ENCODE data around the gene PARP6. TPM values are rescaled to one million over a fixed set of nuclear protein-coding genes. Genes with fewer than 3 reads are reported as not detected.

The PARP6 gene
- total RNA-seq, 2 donors from 2014 or later = 87.3 to 92.1 TPM

DNA sequence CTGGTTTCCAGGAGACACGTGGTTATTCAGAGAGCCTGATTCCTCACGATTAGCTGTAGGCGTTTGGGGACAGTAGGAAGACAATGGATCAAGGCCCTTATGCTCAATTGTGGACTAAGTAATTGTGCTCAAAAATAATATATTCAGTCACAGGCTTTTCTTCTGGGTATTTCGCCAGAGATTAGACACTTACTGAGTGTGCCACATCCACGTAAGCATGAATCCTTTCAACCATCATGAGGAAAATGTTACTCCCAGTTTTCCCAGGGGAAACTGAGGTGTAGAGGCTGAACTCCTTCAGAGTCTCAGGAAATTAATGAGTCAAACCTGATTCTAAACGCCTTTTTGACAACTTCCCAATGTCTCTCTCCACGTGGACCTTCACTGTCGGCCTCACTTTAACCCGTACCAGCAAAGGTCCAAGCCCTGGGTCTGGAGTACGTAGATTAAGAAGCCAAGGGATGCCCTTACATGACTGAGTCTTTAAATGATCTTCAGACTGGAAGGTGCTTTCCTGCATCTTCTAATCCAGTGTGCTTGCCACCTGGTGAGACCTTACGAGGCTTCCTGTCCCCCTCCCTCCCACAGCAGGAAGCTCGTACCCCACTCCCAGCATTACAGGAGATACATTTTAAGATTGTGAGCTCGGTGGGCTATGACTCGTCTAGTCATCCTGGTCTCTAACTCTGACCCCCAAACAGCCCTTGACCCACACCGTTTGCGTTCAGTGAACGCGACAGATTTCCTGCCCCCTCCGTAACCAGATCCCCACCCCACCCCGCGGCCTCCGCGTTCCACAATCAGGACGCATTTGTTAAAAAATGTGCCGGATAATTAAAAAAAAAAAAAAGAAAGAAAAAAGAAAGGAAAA lies 43.0 kb downstream of the PARP6 start:
- no peak for TF ChIP-seq CTCF (conservative IDR thresholded peaks at IDR 0.05)
- DNase-seq = peak; percentile 50
- Mint-ChIP-seq H3K9me3 (no peaks in the 10 kb centered on the region), H3K4me3 (peak overlapping the region; percentile 99), H3K27ac (peak overlapping the region; percentile 94), H3K27me3 (ENCODE audit: insufficient read depth) (peaks cover 15% of the 10 kb centered on the region), H3K4me1 (peaks cover 42% of the 10 kb centered on the region), H3K36me3 (ENCODE audit: low read depth) (peaks cover 38% of the 10 kb centered on the region)
- H3K4me3 ChIP-seq (ENCODE audit: low read length) = peak overlapping the region; percentile 99
- 12 to 26% methylated on average over 10 to 25 of the region's 25 CpGs for WGBS, 2 experiments (ENCODE audit: insufficient coverage in 1 of 2, insufficient read length in 1 of 2)
- H3K27me3 ChIP-seq (ENCODE audit: control insufficient read depth, insufficient read depth, low read length, poor library complexity, severe bottlenecking) = peaks cover 7% of the 10 kb centered on the region
- peak overlapping the region; percentile 96 for H3K27ac ChIP-seq (ENCODE audit: low read depth, low read length)
- H3K36me3 ChIP-seq (ENCODE audit: control insufficient read depth, insufficient read depth, low read length) = peaks cover 41% of the 10 kb centered on the region
- peak overlapping the region; percentile 93 for H3K9ac ChIP-seq (ENCODE audit: extremely low read depth, low read length, poor library complexity, severe bottlenecking)
- peaks cover 4% of the 10 kb centered on the region for H3K4me1 ChIP-seq (ENCODE audit: control insufficient read depth, insufficient read depth, low read length)
- no peaks in the 10 kb centered on the region for H3K9me3 ChIP-seq (ENCODE audit: control insufficient read depth, low read length)

DNA sequence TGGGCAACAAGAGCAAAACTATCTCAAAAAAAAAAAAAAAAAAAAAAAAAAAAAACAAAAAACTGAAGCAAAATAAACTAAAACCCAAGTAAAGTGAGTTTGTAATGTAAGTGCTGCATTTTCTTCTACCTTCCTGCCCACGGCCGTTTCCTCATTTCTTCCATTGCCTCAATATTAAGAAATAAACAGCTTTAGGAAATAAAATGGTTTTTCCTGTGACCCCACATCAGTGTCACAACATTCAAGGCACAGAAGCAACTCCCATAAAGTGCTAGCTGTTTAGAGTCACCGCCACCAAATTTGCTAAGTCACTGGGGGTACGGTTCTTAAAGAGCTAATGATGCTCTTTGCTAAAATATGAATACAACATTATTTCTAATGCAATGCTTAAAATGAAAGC lies 44.6 kb downstream of the PARP6 start:
- no peak for TF ChIP-seq CTCF (conservative IDR thresholded peaks at IDR 0.05)
- Mint-ChIP-seq H3K27me3 (ENCODE audit: insufficient read depth) (peaks cover 1% of the 10 kb centered on the region), H3K4me3 (peak overlapping the region; percentile 99), H3K27ac (peak overlapping the region; percentile 94), H3K4me1 (peaks cover 55% of the 10 kb centered on the region), H3K36me3 (ENCODE audit: low read depth) (peaks cover 51% of the 10 kb centered on the region), H3K9me3 (no peaks in the 10 kb centered on the region)
- WGBS, 2 experiments (ENCODE audit: insufficient coverage in 1 of 2, insufficient read length in 1 of 2) = 93 to 100% methylated on average over 1 to 4 of the region's 4 CpGs
- no peaks in the 10 kb centered on the region for H3K9me3 ChIP-seq (ENCODE audit: control insufficient read depth, low read length)
- peak overlapping the region; percentile 99 for H3K4me3 ChIP-seq (ENCODE audit: low read length)
- no peaks in the 10 kb centered on the region for H3K27me3 ChIP-seq (ENCODE audit: control insufficient read depth, insufficient read depth, low read length, poor library complexity, severe bottlenecking)
- no peak for DNase-seq
- peaks cover 16% of the 10 kb centered on the region for H3K4me1 ChIP-seq (ENCODE audit: control insufficient read depth, insufficient read depth, low read length)
- peak overlapping the region; percentile 93 for H3K9ac ChIP-seq (ENCODE audit: extremely low read depth, low read length, poor library complexity, severe bottlenecking)
- peaks cover 57% of the 10 kb centered on the region for H3K36me3 ChIP-seq (ENCODE audit: control insufficient read depth, insufficient read depth, low read length)
- no peak overlapping the region for H3K27ac ChIP-seq (ENCODE audit: low read depth, low read length)

DNA sequence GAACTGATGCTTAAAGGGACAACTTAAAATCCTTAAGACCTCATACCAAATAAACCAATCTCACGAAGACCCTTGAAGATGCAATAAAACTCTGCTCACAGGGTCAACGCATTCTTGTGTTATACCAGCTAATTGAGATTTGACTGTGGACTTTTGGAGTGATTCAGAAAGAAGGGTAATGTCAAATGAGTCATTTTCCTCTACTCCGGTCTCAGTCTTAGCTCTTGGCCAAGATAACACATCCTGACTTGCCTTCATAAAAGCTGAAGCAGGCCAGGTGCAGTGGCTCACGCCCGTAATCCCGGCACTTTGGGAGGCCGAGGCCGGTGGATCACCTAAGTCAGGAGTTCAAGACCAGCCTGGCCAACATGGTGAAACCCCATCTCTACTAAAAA lies 45.2 kb downstream of the PARP6 start:
- peak overlapping the region; percentile 45 for H3K9ac ChIP-seq (ENCODE audit: extremely low read depth, low read length, poor library complexity, severe bottlenecking)
- H3K9me3 Mint-ChIP-seq = no peaks in the 10 kb centered on the region
- H3K27ac Mint-ChIP-seq = peak overlapping the region; percentile 90
- H3K4me1 Mint-ChIP-seq = peaks cover 55% of the 10 kb centered on the region
- H3K4me3 Mint-ChIP-seq = peak overlapping the region; percentile 99
- H3K36me3 ChIP-seq (ENCODE audit: control insufficient read depth, insufficient read depth, low read length) = peaks cover 62% of the 10 kb centered on the region
- no peaks in the 10 kb centered on the region for H3K27me3 ChIP-seq (ENCODE audit: control insufficient read depth, insufficient read depth, low read length, poor library complexity, severe bottlenecking)
- no peak for DNase-seq
- 56 to 74% methylated on average over 5 to 8 of the region's 8 CpGs for WGBS, 2 experiments (ENCODE audit: insufficient coverage in 1 of 2, insufficient read length in 1 of 2)
- peaks cover 16% of the 10 kb centered on the region for H3K4me1 ChIP-seq (ENCODE audit: control insufficient read depth, insufficient read depth, low read length)
- H3K27ac ChIP-seq (ENCODE audit: low read depth, low read length) = no peak overlapping the region
- no peak for TF ChIP-seq CTCF (conservative IDR thresholded peaks at IDR 0.05)
- no peaks in the 10 kb centered on the region for H3K27me3 Mint-ChIP-seq (ENCODE audit: insufficient read depth)
- H3K4me3 ChIP-seq (ENCODE audit: low read length) = peak overlapping the region; percentile 99
- H3K36me3 Mint-ChIP-seq (ENCODE audit: low read depth) = peaks cover 56% of the 10 kb centered on the region
- no peaks in the 10 kb centered on the region for H3K9me3 ChIP-seq (ENCODE audit: control insufficient read depth, low read length)

Data from endodermal cell (in vitro differentiated cells).